Measurements from ENCODE around the gene NXPH4.

The NXPH4 gene

GRCh38 chr12:57202321-57202720 lies 14.3 kb upstream of the NXPH4 start:
- H3K36me3 Mint-ChIP-seq (ENCODE audit: low read depth): peaks cover 100% of the 10 kb centered on the region
- no peaks in the 10 kb centered on the region for H3K4me1 Mint-ChIP-seq (ENCODE audit: low read depth)
- H3K27me3 Mint-ChIP-seq: no peaks in the 10 kb centered on the region
- intact Hi-C loops (cut with micrococcal nuclease): no loop called here
- no peak overlapping the region for H3K27ac Mint-ChIP-seq
- no peaks in the 10 kb centered on the region for H3K9me3 Mint-ChIP-seq
- no peak overlapping the region for H3K4me3 Mint-ChIP-seq

GRCh38 chr12:57203201-57203600 lies 13.4 kb upstream of the NXPH4 start:
- H3K36me3 Mint-ChIP-seq (ENCODE audit: low read depth): peaks cover 100% of the 10 kb centered on the region
- no peaks in the 10 kb centered on the region for H3K9me3 Mint-ChIP-seq
- H3K27me3 Mint-ChIP-seq: no peaks in the 10 kb centered on the region
- no peaks in the 10 kb centered on the region for H3K4me1 Mint-ChIP-seq (ENCODE audit: low read depth)
- H3K27ac Mint-ChIP-seq: no peak overlapping the region
- intact Hi-C loops (cut with micrococcal nuclease): no loop called here
- H3K4me3 Mint-ChIP-seq: no peak overlapping the region

- no peak overlapping the region for H3K27ac Mint-ChIP-seq
- no peak overlapping the region for H3K4me3 Mint-ChIP-seq
- no peaks in the 10 kb centered on the region for H3K4me1 Mint-ChIP-seq (ENCODE audit: low read depth)
- intact Hi-C loops (cut with micrococcal nuclease): no loop called here
- H3K27me3 Mint-ChIP-seq: no peaks in the 10 kb centered on the region
- H3K36me3 Mint-ChIP-seq (ENCODE audit: low read depth): peaks cover 100% of the 10 kb centered on the region
- no peaks in the 10 kb centered on the region for H3K9me3 Mint-ChIP-seq
Measured at GRCh38 chr12:57203791-57204190, 12.8 kb upstream of the NXPH4 start.

GRCh38 chr12:57204454-57204853 lies 12.1 kb upstream of the NXPH4 start:
- Mint-ChIP-seq H3K4me3 (no peak overlapping the region), H3K36me3 (ENCODE audit: low read depth) (peaks cover 100% of the 10 kb centered on the region), H3K4me1 (ENCODE audit: low read depth) (no peaks in the 10 kb centered on the region), H3K27ac (no peak overlapping the region), H3K27me3 (no peaks in the 10 kb centered on the region), H3K9me3 (no peaks in the 10 kb centered on the region)
- intact Hi-C loops (cut with micrococcal nuclease): no loop called here

GRCh38 chr12:57205186-57205585 lies 11.4 kb upstream of the NXPH4 start:
- intact Hi-C loops (cut with micrococcal nuclease): no loop called here
- Mint-ChIP-seq H3K36me3 (ENCODE audit: low read depth) (peaks cover 100% of the 10 kb centered on the region), H3K4me1 (ENCODE audit: low read depth) (no peaks in the 10 kb centered on the region), H3K9me3 (no peaks in the 10 kb centered on the region), H3K27me3 (no peaks in the 10 kb centered on the region), H3K4me3 (no peak overlapping the region), H3K27ac (no peak overlapping the region)

GRCh38 chr12:57205931-57206330 lies 10.7 kb upstream of the NXPH4 start:
- Mint-ChIP-seq H3K9me3 (no peaks in the 10 kb centered on the region), H3K27me3 (no peaks in the 10 kb centered on the region), H3K4me3 (no peak overlapping the region), H3K36me3 (ENCODE audit: low read depth) (peaks cover 100% of the 10 kb centered on the region), H3K4me1 (ENCODE audit: low read depth) (no peaks in the 10 kb centered on the region), H3K27ac (no peak overlapping the region)
- intact Hi-C loops (cut with micrococcal nuclease): no loop called here

GRCh38 chr12:57207731-57208630 lies 8.6 kb upstream of the NXPH4 start:
- Mint-ChIP-seq H3K36me3 (ENCODE audit: low read depth) (peaks cover 100% of the 10 kb centered on the region), H3K4me1 (ENCODE audit: low read depth) (no peaks in the 10 kb centered on the region), H3K9me3 (no peaks in the 10 kb centered on the region), H3K27ac (no peak overlapping the region), H3K4me3 (no peak overlapping the region), H3K27me3 (no peaks in the 10 kb centered on the region)
- intact Hi-C loops (cut with micrococcal nuclease): no loop called here

- Mint-ChIP-seq H3K9me3 (no peaks in the 10 kb centered on the region), H3K27ac (no peak overlapping the region), H3K36me3 (ENCODE audit: low read depth) (peaks cover 93% of the 10 kb centered on the region), H3K4me3 (no peak overlapping the region), H3K27me3 (peaks cover 5% of the 10 kb centered on the region), H3K4me1 (ENCODE audit: low read depth) (peaks cover 6% of the 10 kb centered on the region)
- intact Hi-C loops (cut with micrococcal nuclease): no loop called here
Measured at GRCh38 chr12:57208631-57209282, 7.8 kb upstream of the NXPH4 start.

GRCh38 chr12:57209916-57210315 lies 6.7 kb upstream of the NXPH4 start:
- no peak overlapping the region for H3K4me3 Mint-ChIP-seq
- H3K27me3 Mint-ChIP-seq: peaks cover 16% of the 10 kb centered on the region
- no peak overlapping the region for H3K27ac Mint-ChIP-seq
- H3K36me3 Mint-ChIP-seq (ENCODE audit: low read depth): peaks cover 82% of the 10 kb centered on the region
- H3K4me1 Mint-ChIP-seq (ENCODE audit: low read depth): peaks cover 18% of the 10 kb centered on the region
- intact Hi-C loops (cut with micrococcal nuclease): no loop called here
- H3K9me3 Mint-ChIP-seq: no peaks in the 10 kb centered on the region

- Mint-ChIP-seq H3K9me3 (no peaks in the 10 kb centered on the region), H3K4me1 (ENCODE audit: low read depth) (peaks cover 23% of the 10 kb centered on the region), H3K27ac (no peak overlapping the region), H3K27me3 (peaks cover 21% of the 10 kb centered on the region), H3K36me3 (ENCODE audit: low read depth) (peaks cover 76% of the 10 kb centered on the region), H3K4me3 (no peak overlapping the region)
- intact Hi-C loops (cut with micrococcal nuclease): no loop called here
Measured at GRCh38 chr12:57210461-57210860, 6.1 kb upstream of the NXPH4 start.

- no peaks in the 10 kb centered on the region for H3K9me3 Mint-ChIP-seq
- intact Hi-C loops (cut with micrococcal nuclease): no loop called here
- H3K27ac Mint-ChIP-seq: no peak overlapping the region
- peaks cover 27% of the 10 kb centered on the region for H3K27me3 Mint-ChIP-seq
- H3K36me3 Mint-ChIP-seq (ENCODE audit: low read depth): peaks cover 70% of the 10 kb centered on the region
- no peak overlapping the region for H3K4me3 Mint-ChIP-seq
- H3K4me1 Mint-ChIP-seq (ENCODE audit: low read depth): peaks cover 29% of the 10 kb centered on the region
Measured at GRCh38 chr12:57210926-57211692, 5.5 kb upstream of the NXPH4 start.

GRCh38 chr12:57211791-57212700 lies 4.5 kb upstream of the NXPH4 start:
- Mint-ChIP-seq H3K9me3 (no peaks in the 10 kb centered on the region), H3K4me1 (ENCODE audit: low read depth) (peaks cover 34% of the 10 kb centered on the region), H3K4me3 (no peak overlapping the region), H3K27ac (no peak overlapping the region), H3K36me3 (ENCODE audit: low read depth) (peaks cover 60% of the 10 kb centered on the region), H3K27me3 (peaks cover 32% of the 10 kb centered on the region)
- intact Hi-C loops (cut with micrococcal nuclease): no loop called here

- Mint-ChIP-seq H3K27ac (no peak overlapping the region), H3K4me1 (ENCODE audit: low read depth) (peaks cover 40% of the 10 kb centered on the region), H3K4me3 (no peak overlapping the region), H3K27me3 (peaks cover 38% of the 10 kb centered on the region), H3K36me3 (ENCODE audit: low read depth) (peaks cover 54% of the 10 kb centered on the region), H3K9me3 (no peaks in the 10 kb centered on the region)
- intact Hi-C loops (cut with micrococcal nuclease): loop anchor here (1.0 kb wide), 1 partner anchor 31 kb away; no protein-coding TSS in a partner anchor
Measured at GRCh38 chr12:57212701-57213057, 3.9 kb upstream of the NXPH4 start.
